ENCODE measurements around the gene PCP4L1.
"Not testable (repeated sequence)": the region's sequence is repeated elsewhere in the genome, so short reads cannot be mapped to it uniquely, and the experiment has no call there.

PCP4L1 gene

DNA sequence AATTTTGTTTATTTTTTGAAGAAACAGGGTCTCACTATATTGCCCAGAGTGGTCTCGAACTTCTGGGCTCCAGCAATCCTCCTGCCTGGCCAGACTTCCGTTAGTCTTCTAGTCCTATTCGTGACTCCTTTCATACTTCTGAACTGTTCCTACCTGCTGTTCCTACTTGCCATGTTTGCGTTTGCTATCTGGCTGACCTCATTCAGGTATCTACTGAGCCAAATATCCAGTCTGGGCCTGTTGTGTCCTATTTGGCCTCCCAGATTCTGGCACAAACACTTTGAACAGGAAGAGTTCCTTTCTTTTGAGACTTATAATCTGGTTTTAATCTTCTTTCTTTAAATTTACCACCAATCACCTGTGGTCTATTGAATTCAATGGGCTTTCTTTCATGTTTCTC is 13.7 kb upstream of the PCP4L1 start:
- DNase-seq (ENCODE audit: low spot score) = no peak
- no peak for TF ChIP-seq CTCF (IDR thresholded peaks at IDR 0.05)
- H3K27ac ChIP-seq = no peak overlapping the region
- H3K4me3 ChIP-seq = no peak overlapping the region

- not testable (repeated sequence) for H3K4me3 ChIP-seq; DNase-seq (ENCODE audit: low spot score); H3K27ac ChIP-seq
Measured at GRCh38 chr1:161250100-161250499, 8.4 kb upstream of the PCP4L1 start.

GRCh38 chr1:161250829-161251228 is 7.7 kb upstream of the PCP4L1 start:
- TF ChIP-seq CTCF (IDR thresholded peaks at IDR 0.05) = no peak
- no peak for DNase-seq (ENCODE audit: low spot score)
- no peak overlapping the region for H3K4me3 ChIP-seq
- H3K27ac ChIP-seq = no peak overlapping the region

DNA sequence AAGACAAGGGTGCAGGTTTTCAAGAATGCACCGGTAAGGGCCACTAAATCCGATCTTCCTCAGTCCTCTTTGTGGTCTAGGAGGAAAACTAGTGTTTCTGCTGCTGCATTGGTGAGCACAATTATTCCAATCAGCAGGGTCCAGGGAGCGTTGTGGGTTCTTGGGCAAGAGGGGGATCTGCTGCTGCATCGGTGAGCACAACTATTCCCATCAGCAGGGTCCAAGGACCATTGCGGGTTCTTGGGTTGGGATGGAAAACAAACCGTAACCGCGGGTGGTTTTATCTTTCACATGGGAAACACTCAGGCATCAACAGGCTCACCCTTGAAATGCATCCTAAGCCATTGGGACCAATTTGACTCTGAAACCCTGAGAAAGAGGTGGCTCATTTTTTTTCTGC is 7.0 kb upstream of the PCP4L1 start:
- no peak overlapping the region for H3K4me3 ChIP-seq
- no peak for TF ChIP-seq CTCF (IDR thresholded peaks at IDR 0.05)
- H3K27ac ChIP-seq = no peak overlapping the region
- DNase-seq (ENCODE audit: low spot score) = no peak

DNA sequence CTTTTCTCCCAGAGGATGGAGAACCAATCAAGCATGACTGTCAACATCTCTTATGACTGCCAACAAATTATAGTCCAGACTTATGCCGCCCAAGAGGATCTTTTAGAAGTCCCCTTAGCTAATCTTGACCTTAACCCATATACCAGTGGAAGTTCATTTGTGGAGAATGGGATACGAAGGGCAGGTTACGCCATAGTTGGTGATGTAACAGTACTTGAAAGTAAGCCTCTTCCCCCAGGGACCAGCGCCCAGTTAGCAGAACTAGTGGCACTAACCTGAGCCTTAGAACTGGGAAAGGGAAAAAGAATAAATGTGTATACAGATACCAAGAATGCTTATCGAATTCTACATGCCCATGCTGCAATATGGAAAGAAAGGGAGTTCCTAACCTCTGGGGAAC is 3.2 kb upstream of the PCP4L1 start:
- not testable (repeated sequence) for H3K4me3 ChIP-seq; DNase-seq (ENCODE audit: low spot score); H3K27ac ChIP-seq

- not testable (repeated sequence) for DNase-seq (ENCODE audit: low spot score); H3K27ac ChIP-seq; H3K4me3 ChIP-seq
Measured at GRCh38 chr1:161255955-161256520, 2.5 kb upstream of the PCP4L1 start.

GRCh38 chr1:161257109-161257508 is 1.4 kb upstream of the PCP4L1 start:
- H3K4me3 ChIP-seq; DNase-seq (ENCODE audit: low spot score); H3K27ac ChIP-seq: not testable (repeated sequence)

DNA sequence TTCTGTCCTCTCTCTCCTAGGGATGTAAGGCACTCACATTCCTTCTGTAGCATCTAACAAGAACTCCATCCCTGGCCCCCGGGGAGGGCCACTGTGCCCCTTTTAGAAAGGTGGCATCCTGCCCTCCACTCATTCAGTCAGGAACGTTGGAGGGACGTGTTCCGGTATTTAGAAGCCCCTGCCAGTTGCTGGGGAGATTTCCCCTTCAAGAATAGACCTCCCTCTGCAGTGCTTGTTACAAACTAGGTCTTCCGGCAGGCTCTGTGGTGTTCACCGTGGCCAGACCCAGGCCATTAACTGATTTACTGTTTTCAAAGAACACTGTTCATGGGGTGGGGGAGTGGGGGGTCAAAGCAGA is 779 bp downstream of the PCP4L1 start:
- H3K4me3 ChIP-seq = peak overlapping the region; percentile 70
- TF ChIP-seq CTCF (IDR thresholded peaks at IDR 0.05) = no peak

GRCh38 chr1:161259765-161260164 is 1.2 kb downstream of the PCP4L1 start:
- no peak for TF ChIP-seq CTCF (IDR thresholded peaks at IDR 0.05)
- Histone ChIP-seq H3K4me3 (peak overlapping the region; percentile 70), H3K27ac (no peak overlapping the region)
- no peak for DNase-seq (ENCODE audit: low spot score)

More for the DNA sequence above, 779 bp downstream of the PCP4L1 start:
- DNase-seq (ENCODE audit: low spot score) = no peak
- H3K27ac ChIP-seq = no peak overlapping the region
